Activated CD8-positive, alpha-beta memory T cell treated with anti-CD3 and anti-CD28 coated beads, Interleukin-2, amount 50 U/mL, for 24 hours (primary cell): ENCODE data around the gene GNS.

ENCODE experiments used
- DNase-seq: peaks from one replicate; pipeline ENCODE4 v3.0.0-alpha.2; 2020; ENCODE audit errors: extremely low read depth

GNS gene

GRCh38 chr12:64737539-64737938, 21.7 kb downstream of the GNS start:
- DNase-seq: no peak

- no peak for DNase-seq
Observed at GRCh38 chr12:64736771-64737170, 22.4 kb downstream of the GNS start.

- DNase-seq: no peak
Observed at GRCh38 chr12:64735442-64735841, 23.8 kb downstream of the GNS start.

- no peak for DNase-seq
Observed at GRCh38 chr12:64733857-64734256, 25.3 kb downstream of the GNS start.

- no peak for DNase-seq
Observed at GRCh38 chr12:64731683-64732082, 27.5 kb downstream of the GNS start.

- DNase-seq: no peak
Observed at GRCh38 chr12:64730588-64730969, 28.6 kb downstream of the GNS start.

GRCh38 chr12:64729909-64730587, 29.2 kb downstream of the GNS start:
- no peak for DNase-seq

GRCh38 chr12:64724201-64724745, 34.9 kb downstream of the GNS start:
- DNase-seq: no peak

GRCh38 chr12:64723630-64724029, 35.6 kb downstream of the GNS start:
- DNase-seq: no peak

- no peak for DNase-seq
Observed at GRCh38 chr12:64722835-64723234, 36.4 kb downstream of the GNS start.

GRCh38 chr12:64720884-64721283, 38.3 kb downstream of the GNS start:
- no peak for DNase-seq

GRCh38 chr12:64718649-64719048, 40.6 kb downstream of the GNS start:
- DNase-seq: no peak

GRCh38 chr12:64716839-64717455, 42.3 kb downstream of the GNS start:
- no peak for DNase-seq

GRCh38 chr12:64716371-64716770, 42.8 kb downstream of the GNS start:
- no peak for DNase-seq

- DNase-seq: no peak
Observed at GRCh38 chr12:64714551-64714968, 44.6 kb downstream of the GNS start.

GRCh38 chr12:64713376-64713775, 45.8 kb downstream of the GNS start:
- no peak for DNase-seq

GRCh38 chr12:64709429-64709828, 49.8 kb downstream of the GNS start:
- DNase-seq: no peak

GRCh38 chr12:64707926-64708325, 51.3 kb downstream of the GNS start:
- DNase-seq: no peak

- no peak for DNase-seq
Observed at GRCh38 chr12:64707362-64707761, 51.8 kb downstream of the GNS start.

- DNase-seq: no peak
Observed at GRCh38 chr12:64706857-64707256, 52.3 kb downstream of the GNS start.

- no peak for DNase-seq
Observed at GRCh38 chr12:64706306-64706705, 52.9 kb downstream of the GNS start.

GRCh38 chr12:64701283-64701682, 57.9 kb downstream of the GNS start:
- no peak for DNase-seq

GRCh38 chr12:64700532-64700931, 58.7 kb downstream of the GNS start:
- no peak for DNase-seq
